ENCODE measurements around the gene DDB1. TPM values are rescaled to one million over a fixed set of nuclear protein-coding genes. Genes with fewer than 3 reads are reported as not detected.

The DDB1 gene
- total and polyA plus RNA-seq, 10 of the 15 experiments (the other 5 are each of a cell fraction or from before 2014, with no cell fraction given), result 136 to 272 (median 216) TPM

GRCh38 chr11:61259363-61259762 lies 73.5 kb downstream of the DDB1 start:
- no peaks in the 10 kb centered on the region for H3K9me3 ChIP-seq (replicated peaks; ENCODE audit: control insufficient read depth, insufficient read depth, low read length)
- BruUV-seq (replicated peaks), result no TSS peak
- H3K9ac ChIP-seq (ENCODE audit: control insufficient read depth, insufficient read depth, low read length), result no peak overlapping the region
- no peak overlapping the region for H3K4me3 ChIP-seq
- no peaks in the 10 kb centered on the region for H4K20me1 ChIP-seq (ENCODE audit: control insufficient read depth, insufficient read depth)
- H3K4me2 ChIP-seq (ENCODE audit: control insufficient read depth, insufficient read depth), result no peak overlapping the region
- no peaks in the 10 kb centered on the region for H3K36me3 ChIP-seq (ENCODE audit: control insufficient read depth in 2 of 2, insufficient read depth in 2 of 2, low read length in 1 of 2)
- FAIRE-seq (no peak), ATAC-seq (no peak), DNase-seq (ENCODE audit: low read depth, low spot score) (no peak)
- H3K27me3 ChIP-seq (replicated peaks in 1 of 2; ENCODE audit: control insufficient read depth in 2 of 2, insufficient read depth in 2 of 2, low read length in 1 of 2), result no peaks in the 10 kb centered on the region
- CTCF ChIA-PET, result interaction anchor here (0.7 to 1.5 kb wide), 5 partner anchors 51 to 218 kb away, joined by 3 to 4 read pairs (median 3); partner anchors contain the start of gene TMEM216
- TF ChIP-seq KLF5 (IDR thresholded peaks at IDR 0.05; ENCODE audit: partially characterized antibody) (no peak), SUZ12 (IDR thresholded peaks at IDR 0.05; ENCODE audit: unreplicated experiment) (no peak), BACH1 (IDR thresholded peaks at IDR 0.05; ENCODE audit: borderline replicate concordance) (no peak), POU2F2 (IDR thresholded peaks at IDR 0.05; ENCODE audit: borderline replicate concordance, low read depth, low read length) (no peak)
- in situ Hi-C loops (cut with MboI), result loop anchor here (5.0 kb wide), 1 partner anchor 133 kb away; the partner anchor contains the start of gene TMEM216
- no peak overlapping the region for H3K27ac ChIP-seq (ENCODE audit: control insufficient read depth, insufficient read depth)
- POLR2A ChIA-PET, result interaction anchor here (0.5 kb wide), 1 partner anchor 459 kb away, joined by 4 read pairs; no protein-coding TSS in a partner anchor
- RAD21 ChIA-PET (ENCODE audit: unreplicated experiment), result interaction anchor here (1.3 to 1.4 kb wide), 2 partner anchors 77 to 126 kb away, joined by 6 to 7 read pairs; no protein-coding TSS in a partner anchor
- SMC1A ChIA-PET (ENCODE audit: uncharacterized antibody, unreplicated experiment), result no interaction called here
- intact Hi-C loops (cut with micrococcal nuclease; ENCODE audit: unreplicated experiment), result loop anchor here (10.0 kb wide), 1 partner anchor 75 kb away; the partner anchor contains the start of genes DDB1 and TKFC
- no peaks in the 10 kb centered on the region for H3K79me2 ChIP-seq (ENCODE audit: control insufficient read depth, insufficient read depth, low read length)
- 60% methylated on average over 6 of the region's 6 CpGs for WGBS (ENCODE audit: insufficient coverage, insufficient replicate concordance, low lambda C conversion rate, missing lambda C conversion rate)
- no peak overlapping the region for H2AFZ ChIP-seq (ENCODE audit: control insufficient read depth, low read depth, low read length)
- H3K4me1 ChIP-seq (ENCODE audit: control insufficient read depth, insufficient read depth, low read length), result no peaks in the 10 kb centered on the region

- RAD21 ChIA-PET (ENCODE audit: unreplicated experiment), result interaction anchor here (1.3 to 1.4 kb wide), 2 partner anchors 78 to 127 kb away, joined by 6 to 7 read pairs; no protein-coding TSS in a partner anchor
- H3K4me1 ChIP-seq (ENCODE audit: control insufficient read depth, insufficient read depth, low read length), result no peaks in the 10 kb centered on the region
- CTCF ChIA-PET, result interaction anchor here (1.0 to 1.5 kb wide), 4 partner anchors 52 to 219 kb away, joined by 3 to 4 read pairs (median 3); partner anchors contain the start of gene TMEM216
- no peaks in the 10 kb centered on the region for H3K36me3 ChIP-seq (ENCODE audit: control insufficient read depth in 2 of 2, insufficient read depth in 2 of 2, low read length in 1 of 2)
- H3K79me2 ChIP-seq (ENCODE audit: control insufficient read depth, insufficient read depth, low read length), result no peaks in the 10 kb centered on the region
- no TSS peak for BruUV-seq (replicated peaks)
- H3K4me2 ChIP-seq (ENCODE audit: control insufficient read depth, insufficient read depth), result no peak overlapping the region
- in situ Hi-C loops (cut with MboI), result loop anchor here (5.0 kb wide), 1 partner anchor 134 kb away; the partner anchor contains the start of gene TMEM216
- H2AFZ ChIP-seq (ENCODE audit: control insufficient read depth, low read depth, low read length), result no peak overlapping the region
- H4K20me1 ChIP-seq (ENCODE audit: control insufficient read depth, insufficient read depth), result no peaks in the 10 kb centered on the region
- H3K9me3 ChIP-seq (replicated peaks; ENCODE audit: control insufficient read depth, insufficient read depth, low read length), result no peaks in the 10 kb centered on the region
- H3K27me3 ChIP-seq (replicated peaks in 1 of 2; ENCODE audit: control insufficient read depth in 2 of 2, insufficient read depth in 2 of 2, low read length in 1 of 2), result no peaks in the 10 kb centered on the region
- POLR2A ChIA-PET, result no interaction called here
- WGBS (ENCODE audit: insufficient coverage, insufficient replicate concordance, low lambda C conversion rate, missing lambda C conversion rate), result 44% methylated on average over 9 of the region's 9 CpGs
- no peak for DNase-seq (ENCODE audit: low read depth, low spot score)
- no peak overlapping the region for H3K27ac ChIP-seq (ENCODE audit: control insufficient read depth, insufficient read depth)
- H3K9ac ChIP-seq (ENCODE audit: control insufficient read depth, insufficient read depth, low read length), result no peak overlapping the region
- intact Hi-C loops (cut with micrococcal nuclease; ENCODE audit: unreplicated experiment), result loop anchor here (10.0 kb wide), 1 partner anchor 76 kb away; the partner anchor contains the start of genes DDB1 and TKFC
- no peak for TF ChIP-seq CHD4 (IDR thresholded peaks at IDR 0.05)
- TF ChIP-seq KLF5 (IDR thresholded peaks at IDR 0.05; ENCODE audit: partially characterized antibody), result no peak
- no peak for TF ChIP-seq ZNF207 (IDR thresholded peaks at IDR 0.05; ENCODE audit: borderline replicate concordance)
- H3K4me3 ChIP-seq, result no peak overlapping the region
- SMC1A ChIA-PET (ENCODE audit: uncharacterized antibody, unreplicated experiment), result interaction anchor here (1.1 kb wide), 1 partner anchor 77 kb away, joined by 3 read pairs; no protein-coding TSS in a partner anchor
- no peak for ATAC-seq
- no peak for FAIRE-seq
These were observed 74.4 kb downstream of the DDB1 start for GRCh38 chr11:61258546-61258945.

Measured in GM12878 (cell line).